ENCODE measurements around the gene GALC.

- no peak for TF ChIP-seq POLR2AphosphoS5 (IDR thresholded peaks at IDR 0.05)
- TF ChIP-seq, protein P1, sequence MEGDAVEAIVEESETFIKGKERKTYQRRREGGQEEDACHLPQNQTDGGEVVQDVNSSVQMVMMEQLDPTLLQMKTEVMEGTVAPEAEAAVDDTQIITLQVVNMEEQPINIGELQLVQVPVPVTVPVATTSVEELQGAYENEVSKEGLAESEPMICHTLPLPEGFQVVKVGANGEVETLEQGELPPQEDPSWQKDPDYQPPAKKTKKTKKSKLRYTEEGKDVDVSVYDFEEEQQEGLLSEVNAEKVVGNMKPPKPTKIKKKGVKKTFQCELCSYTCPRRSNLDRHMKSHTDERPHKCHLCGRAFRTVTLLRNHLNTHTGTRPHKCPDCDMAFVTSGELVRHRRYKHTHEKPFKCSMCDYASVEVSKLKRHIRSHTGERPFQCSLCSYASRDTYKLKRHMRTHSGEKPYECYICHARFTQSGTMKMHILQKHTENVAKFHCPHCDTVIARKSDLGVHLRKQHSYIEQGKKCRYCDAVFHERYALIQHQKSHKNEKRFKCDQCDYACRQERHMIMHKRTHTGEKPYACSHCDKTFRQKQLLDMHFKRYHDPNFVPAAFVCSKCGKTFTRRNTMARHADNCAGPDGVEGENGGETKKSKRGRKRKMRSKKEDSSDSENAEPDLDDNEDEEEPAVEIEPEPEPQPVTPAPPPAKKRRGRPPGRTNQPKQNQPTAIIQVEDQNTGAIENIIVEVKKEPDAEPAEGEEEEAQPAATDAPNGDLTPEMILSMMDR (IDR thresholded peaks at IDR 0.05), result no peak
- TF ChIP-seq EP300 (IDR thresholded peaks at IDR 0.05), result no peak
- no peak for TF ChIP-seq POLR2A (IDR thresholded peaks at IDR 0.05)
Observed at GRCh38 chr14:88025313-88025712, 32.3 kb upstream of the GALC start.
